ENCODE measurements around the gene SMIM22.

DNA sequence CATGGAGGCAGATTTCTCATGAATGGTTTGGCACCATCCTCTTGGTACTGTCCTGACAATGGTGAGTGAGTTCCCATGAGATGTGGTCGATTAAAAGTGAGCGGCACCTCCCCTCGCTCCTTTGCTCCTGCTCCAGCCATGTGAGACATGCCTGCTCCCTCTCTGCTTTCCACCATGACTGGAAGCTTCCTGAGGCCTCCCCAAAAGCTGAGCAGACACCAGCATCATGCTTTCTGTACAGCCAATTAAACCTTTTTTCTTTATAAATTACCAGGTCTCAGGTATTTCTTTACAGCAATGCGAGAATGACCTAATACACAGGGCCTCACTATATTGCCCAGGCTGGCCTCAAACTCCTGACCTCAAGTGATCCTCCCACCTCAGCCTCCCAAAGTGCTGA lies 40.3 kb upstream of the SMIM22 start:
- TF ChIP-seq, protein P1, sequence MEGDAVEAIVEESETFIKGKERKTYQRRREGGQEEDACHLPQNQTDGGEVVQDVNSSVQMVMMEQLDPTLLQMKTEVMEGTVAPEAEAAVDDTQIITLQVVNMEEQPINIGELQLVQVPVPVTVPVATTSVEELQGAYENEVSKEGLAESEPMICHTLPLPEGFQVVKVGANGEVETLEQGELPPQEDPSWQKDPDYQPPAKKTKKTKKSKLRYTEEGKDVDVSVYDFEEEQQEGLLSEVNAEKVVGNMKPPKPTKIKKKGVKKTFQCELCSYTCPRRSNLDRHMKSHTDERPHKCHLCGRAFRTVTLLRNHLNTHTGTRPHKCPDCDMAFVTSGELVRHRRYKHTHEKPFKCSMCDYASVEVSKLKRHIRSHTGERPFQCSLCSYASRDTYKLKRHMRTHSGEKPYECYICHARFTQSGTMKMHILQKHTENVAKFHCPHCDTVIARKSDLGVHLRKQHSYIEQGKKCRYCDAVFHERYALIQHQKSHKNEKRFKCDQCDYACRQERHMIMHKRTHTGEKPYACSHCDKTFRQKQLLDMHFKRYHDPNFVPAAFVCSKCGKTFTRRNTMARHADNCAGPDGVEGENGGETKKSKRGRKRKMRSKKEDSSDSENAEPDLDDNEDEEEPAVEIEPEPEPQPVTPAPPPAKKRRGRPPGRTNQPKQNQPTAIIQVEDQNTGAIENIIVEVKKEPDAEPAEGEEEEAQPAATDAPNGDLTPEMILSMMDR (IDR thresholded peaks at IDR 0.05 in 2 of 3, conservative IDR thresholded peaks at IDR 0.05 in 1 of 3; ENCODE audit: borderline replicate concordance in 1 of 3, insufficient read depth in 1 of 3, low read depth in 2 of 3, low read length in 2 of 3), result no peak
- TF ChIP-seq POLR2A (IDR thresholded peaks at IDR 0.05; ENCODE audit: borderline replicate concordance, extremely low read depth, insufficient read depth, insufficient read length) (no peak), POLR2AphosphoS5 (IDR thresholded peaks at IDR 0.05; ENCODE audit: low read depth, low read length) (no peak), EZH2phosphoT487 (IDR thresholded peaks at IDR 0.05; ENCODE audit: borderline replicate concordance) (no peak), EZH2 (IDR thresholded peaks at IDR 0.05) (no peak), YY1 (IDR thresholded peaks at IDR 0.05; ENCODE audit: extremely low read depth, insufficient replicate concordance, low read depth, low read length) (no peak), RAD21 (IDR thresholded peaks at IDR 0.05; ENCODE audit: low read depth) (no peak), EGR1 (IDR thresholded peaks at IDR 0.05; ENCODE audit: low read depth) (no peak), TCF7L2 (IDR thresholded peaks at IDR 0.05; ENCODE audit: borderline replicate concordance, extremely low read depth, insufficient read depth, insufficient read length) (no peak)
- TF ChIP-seq, protein P2, sequence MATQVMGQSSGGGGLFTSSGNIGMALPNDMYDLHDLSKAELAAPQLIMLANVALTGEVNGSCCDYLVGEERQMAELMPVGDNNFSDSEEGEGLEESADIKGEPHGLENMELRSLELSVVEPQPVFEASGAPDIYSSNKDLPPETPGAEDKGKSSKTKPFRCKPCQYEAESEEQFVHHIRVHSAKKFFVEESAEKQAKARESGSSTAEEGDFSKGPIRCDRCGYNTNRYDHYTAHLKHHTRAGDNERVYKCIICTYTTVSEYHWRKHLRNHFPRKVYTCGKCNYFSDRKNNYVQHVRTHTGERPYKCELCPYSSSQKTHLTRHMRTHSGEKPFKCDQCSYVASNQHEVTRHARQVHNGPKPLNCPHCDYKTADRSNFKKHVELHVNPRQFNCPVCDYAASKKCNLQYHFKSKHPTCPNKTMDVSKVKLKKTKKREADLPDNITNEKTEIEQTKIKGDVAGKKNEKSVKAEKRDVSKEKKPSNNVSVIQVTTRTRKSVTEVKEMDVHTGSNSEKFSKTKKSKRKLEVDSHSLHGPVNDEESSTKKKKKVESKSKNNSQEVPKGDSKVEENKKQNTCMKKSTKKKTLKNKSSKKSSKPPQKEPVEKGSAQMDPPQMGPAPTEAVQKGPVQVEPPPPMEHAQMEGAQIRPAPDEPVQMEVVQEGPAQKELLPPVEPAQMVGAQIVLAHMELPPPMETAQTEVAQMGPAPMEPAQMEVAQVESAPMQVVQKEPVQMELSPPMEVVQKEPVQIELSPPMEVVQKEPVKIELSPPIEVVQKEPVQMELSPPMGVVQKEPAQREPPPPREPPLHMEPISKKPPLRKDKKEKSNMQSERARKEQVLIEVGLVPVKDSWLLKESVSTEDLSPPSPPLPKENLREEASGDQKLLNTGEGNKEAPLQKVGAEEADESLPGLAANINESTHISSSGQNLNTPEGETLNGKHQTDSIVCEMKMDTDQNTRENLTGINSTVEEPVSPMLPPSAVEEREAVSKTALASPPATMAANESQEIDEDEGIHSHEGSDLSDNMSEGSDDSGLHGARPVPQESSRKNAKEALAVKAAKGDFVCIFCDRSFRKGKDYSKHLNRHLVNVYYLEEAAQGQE (IDR thresholded peaks at IDR 0.05; ENCODE audit: low read depth), result no peak
- TF ChIP-seq, protein P3, sequence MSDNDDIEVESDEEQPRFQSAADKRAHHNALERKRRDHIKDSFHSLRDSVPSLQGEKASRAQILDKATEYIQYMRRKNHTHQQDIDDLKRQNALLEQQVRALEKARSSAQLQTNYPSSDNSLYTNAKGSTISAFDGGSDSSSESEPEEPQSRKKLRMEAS (IDR thresholded peaks at IDR 0.05), result no peak
- TF ChIP-seq, protein P4, sequence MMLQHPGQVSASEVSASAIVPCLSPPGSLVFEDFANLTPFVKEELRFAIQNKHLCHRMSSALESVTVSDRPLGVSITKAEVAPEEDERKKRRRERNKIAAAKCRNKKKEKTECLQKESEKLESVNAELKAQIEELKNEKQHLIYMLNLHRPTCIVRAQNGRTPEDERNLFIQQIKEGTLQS (IDR thresholded peaks at IDR 0.05), result no peak
